ENCODE measurements around the gene HHIPL1.

The HHIPL1 gene

GRCh38 chr14:99685596-99685995 is 40.7 kb downstream of the HHIPL1 start:
- Histone ChIP-seq H3K27ac (ENCODE audit: low read depth, low read length, severe bottlenecking) (no peak overlapping the region), H3K4me3 (ENCODE audit: extremely low read depth, insufficient read depth, low read length, poor library complexity, severe bottlenecking) (no peak overlapping the region), H3K4me1 (ENCODE audit: control insufficient read depth, insufficient read depth, low read length, poor library complexity, severe bottlenecking) (no peaks in the 10 kb centered on the region), H3K36me3 (ENCODE audit: control insufficient read depth, insufficient read depth, low read length) (no peaks in the 10 kb centered on the region), H3K9me3 (ENCODE audit: control insufficient read depth, low read length) (no peaks in the 10 kb centered on the region)
- WGBS, 2 experiments (ENCODE audit: insufficient coverage in 2 of 2) = 86% methylated on average over 1 of the region's 1 CpG; no CpG with 5 or more reads in 1 of the 2 experiments

- WGBS, 2 experiments (ENCODE audit: insufficient coverage in 2 of 2) = 91 to 98% methylated on average over 5 to 7 of the region's 8 CpGs
Observed at GRCh38 chr14:99686557-99687283, 41.8 kb downstream of the HHIPL1 start.

DNA sequence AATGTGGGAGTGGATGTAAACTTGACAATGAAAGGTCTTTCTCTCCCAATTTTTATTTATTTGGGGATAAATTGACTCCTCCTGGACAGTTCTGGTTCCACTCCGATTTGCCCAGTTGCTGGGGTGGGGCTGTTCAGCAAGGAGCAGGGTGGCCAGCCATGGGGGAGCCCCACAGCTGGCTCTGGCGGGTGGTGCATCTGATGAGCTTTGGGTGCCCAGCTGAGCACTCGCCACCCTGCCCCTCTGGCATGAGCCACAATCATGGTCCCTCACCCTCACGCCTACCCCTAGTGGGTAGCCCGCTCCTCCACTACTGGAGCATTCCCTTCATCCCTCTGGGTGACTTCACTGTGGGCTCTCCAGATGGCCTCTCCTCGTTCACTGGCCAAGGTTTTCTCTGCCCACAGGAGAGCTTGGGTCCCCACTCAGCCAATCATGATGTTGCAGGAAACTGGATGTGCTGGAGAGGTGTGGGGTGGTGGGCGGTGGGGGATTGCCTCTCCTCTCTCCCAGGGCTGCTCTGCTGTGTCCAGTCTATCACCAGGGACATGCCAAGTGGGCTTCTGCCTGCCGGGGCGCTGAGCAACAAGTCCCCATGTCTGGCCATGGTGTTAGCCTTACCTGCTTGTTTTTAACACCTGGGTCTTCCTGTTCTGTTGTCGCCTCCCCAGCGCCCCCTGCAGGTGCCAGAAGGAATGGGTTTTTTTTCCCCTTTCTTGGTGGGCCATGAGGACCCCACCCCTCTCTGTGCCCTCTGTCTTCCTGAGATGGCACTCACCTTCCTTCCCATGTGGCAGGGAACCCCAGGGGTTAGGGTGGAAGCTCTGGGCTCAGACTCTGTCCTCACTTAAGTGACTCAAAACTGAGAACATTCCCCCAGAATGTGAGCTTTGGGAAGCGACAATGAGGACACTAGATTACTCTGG is 42.6 kb downstream of the HHIPL1 start:
- H3K9me3 ChIP-seq (ENCODE audit: control insufficient read depth, low read length) = no peaks in the 10 kb centered on the region
- H3K36me3 ChIP-seq (ENCODE audit: control insufficient read depth, insufficient read depth, low read length) = no peaks in the 10 kb centered on the region
- H3K4me3 ChIP-seq (ENCODE audit: extremely low read depth, insufficient read depth, low read length, poor library complexity, severe bottlenecking) = no peak overlapping the region
- H3K4me1 ChIP-seq (ENCODE audit: control insufficient read depth, insufficient read depth, low read length, poor library complexity, severe bottlenecking) = no peaks in the 10 kb centered on the region
- WGBS, 2 experiments (ENCODE audit: insufficient coverage in 2 of 2) = 56 to 77% methylated on average over 8 to 10 of the region's 12 CpGs
- H3K27ac ChIP-seq (ENCODE audit: low read depth, low read length, severe bottlenecking) = no peak overlapping the region

More at GRCh38 chr14:99686557-99687283, 41.8 kb downstream of the HHIPL1 start:
- Histone ChIP-seq H3K4me1 (ENCODE audit: control insufficient read depth, insufficient read depth, low read length, poor library complexity, severe bottlenecking) (no peaks in the 10 kb centered on the region), H3K4me3 (ENCODE audit: extremely low read depth, insufficient read depth, low read length, poor library complexity, severe bottlenecking) (no peak overlapping the region), H3K9me3 (ENCODE audit: control insufficient read depth, low read length) (no peaks in the 10 kb centered on the region), H3K27ac (ENCODE audit: low read depth, low read length, severe bottlenecking) (no peak overlapping the region), H3K36me3 (ENCODE audit: control insufficient read depth, insufficient read depth, low read length) (no peaks in the 10 kb centered on the region)

- no peak overlapping the region for H3K27ac ChIP-seq (ENCODE audit: low read depth, low read length, severe bottlenecking)
- no peaks in the 10 kb centered on the region for H3K9me3 ChIP-seq (ENCODE audit: control insufficient read depth, low read length)
- no peaks in the 10 kb centered on the region for H3K36me3 ChIP-seq (ENCODE audit: control insufficient read depth, insufficient read depth, low read length)
- no peak overlapping the region for H3K4me3 ChIP-seq (ENCODE audit: extremely low read depth, insufficient read depth, low read length, poor library complexity, severe bottlenecking)
- 67 to 73% methylated on average over 8 to 10 of the region's 10 CpGs for WGBS, 2 experiments (ENCODE audit: insufficient coverage in 2 of 2)
- no peaks in the 10 kb centered on the region for H3K4me1 ChIP-seq (ENCODE audit: control insufficient read depth, insufficient read depth, low read length, poor library complexity, severe bottlenecking)
Observed at GRCh38 chr14:99688210-99688581, 43.3 kb downstream of the HHIPL1 start.

- Histone ChIP-seq H3K9me3 (ENCODE audit: control insufficient read depth, low read length) (no peaks in the 10 kb centered on the region), H3K27ac (ENCODE audit: low read depth, low read length, severe bottlenecking) (no peak overlapping the region), H3K4me1 (ENCODE audit: control insufficient read depth, insufficient read depth, low read length, poor library complexity, severe bottlenecking) (no peaks in the 10 kb centered on the region), H3K36me3 (ENCODE audit: control insufficient read depth, insufficient read depth, low read length) (no peaks in the 10 kb centered on the region), H3K4me3 (ENCODE audit: extremely low read depth, insufficient read depth, low read length, poor library complexity, severe bottlenecking) (no peak overlapping the region)
- 89 to 95% methylated on average over 11 of the region's 11 CpGs for WGBS, 2 experiments (ENCODE audit: insufficient coverage in 2 of 2)
Observed at GRCh38 chr14:99688629-99689028, 43.7 kb downstream of the HHIPL1 start.

DNA sequence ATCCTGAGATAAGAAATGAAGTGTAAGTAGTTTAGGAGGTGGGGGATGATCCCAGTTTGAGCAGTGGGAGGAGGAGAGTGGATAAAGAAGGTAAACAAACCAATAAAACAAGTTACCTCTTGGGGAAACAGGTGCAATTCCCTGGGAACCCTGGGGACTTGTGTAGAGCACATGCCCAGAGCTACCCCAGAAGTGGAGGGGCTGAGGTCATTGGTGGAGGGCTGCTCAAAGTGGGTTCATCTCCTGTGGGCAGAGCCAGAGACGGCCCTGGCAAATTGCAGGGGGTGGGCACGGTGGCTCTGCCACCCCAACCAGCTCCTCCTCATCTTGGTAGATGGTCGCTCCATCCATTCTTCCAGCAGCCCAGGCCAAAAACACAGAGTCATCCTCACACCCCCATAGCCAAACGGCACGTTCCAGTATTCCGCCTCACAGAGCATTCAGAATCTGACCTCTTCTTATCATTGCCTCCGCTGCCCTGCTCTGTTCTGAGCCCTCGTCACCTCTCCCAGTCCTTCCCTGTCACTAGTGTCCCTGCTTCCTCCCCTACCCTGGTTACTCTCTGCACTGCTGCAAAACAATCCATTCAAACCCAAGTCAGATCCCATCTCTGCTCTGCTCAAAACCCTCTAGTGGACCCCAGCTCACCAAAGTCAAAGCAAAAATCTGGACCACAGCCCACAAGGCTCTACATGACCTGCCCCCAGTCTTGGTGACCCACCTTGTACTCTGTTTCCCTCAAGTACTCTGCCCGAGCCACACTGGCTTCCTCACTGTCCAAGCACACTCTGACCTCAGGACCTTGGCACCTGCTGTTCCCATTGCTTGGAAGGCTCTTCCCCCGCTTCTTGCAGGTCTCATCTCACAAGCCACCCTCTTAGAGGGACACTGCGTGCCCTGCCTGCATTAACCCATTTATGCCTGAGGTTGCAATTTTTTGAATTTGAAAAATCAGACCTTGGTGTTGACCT is 44.6 kb downstream of the HHIPL1 start:
- 84 to 85% methylated on average over 10 to 11 of the region's 11 CpGs for WGBS, 2 experiments (ENCODE audit: insufficient coverage in 2 of 2)
- Histone ChIP-seq H3K9me3 (ENCODE audit: control insufficient read depth, low read length) (no peaks in the 10 kb centered on the region), H3K27ac (ENCODE audit: low read depth, low read length, severe bottlenecking) (no peak overlapping the region), H3K36me3 (ENCODE audit: control insufficient read depth, insufficient read depth, low read length) (no peaks in the 10 kb centered on the region), H3K4me3 (ENCODE audit: extremely low read depth, insufficient read depth, low read length, poor library complexity, severe bottlenecking) (no peak overlapping the region), H3K4me1 (ENCODE audit: control insufficient read depth, insufficient read depth, low read length, poor library complexity, severe bottlenecking) (no peaks in the 10 kb centered on the region)

DNA sequence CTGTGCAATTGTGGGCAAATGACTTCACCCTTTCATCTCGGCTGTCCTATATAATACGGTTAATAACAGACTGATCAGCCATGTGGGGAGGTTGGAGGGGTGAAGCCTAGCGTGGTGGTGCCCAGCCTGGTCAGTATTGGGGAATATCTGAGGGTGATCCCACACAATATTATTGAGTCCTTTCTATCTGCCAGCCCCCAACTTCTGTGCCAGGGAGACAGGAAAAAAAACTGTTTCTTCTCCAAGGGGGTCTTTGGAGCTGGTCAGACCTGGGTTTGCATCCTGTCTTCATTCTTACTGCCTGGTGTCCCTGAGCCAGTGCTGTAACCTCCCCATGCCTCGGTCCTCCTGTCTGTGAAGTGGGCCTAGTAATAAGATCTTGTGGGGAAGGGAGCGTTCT is 45.7 kb downstream of the HHIPL1 start:
- no peaks in the 10 kb centered on the region for H3K36me3 ChIP-seq (ENCODE audit: control insufficient read depth, insufficient read depth, low read length)
- H3K4me3 ChIP-seq (ENCODE audit: extremely low read depth, insufficient read depth, low read length, poor library complexity, severe bottlenecking) = no peak overlapping the region
- H3K9me3 ChIP-seq (ENCODE audit: control insufficient read depth, low read length) = no peaks in the 10 kb centered on the region
- WGBS, 2 experiments (ENCODE audit: insufficient coverage in 2 of 2) = 83 to 100% methylated on average over 2 of the region's 5 CpGs
- no peak overlapping the region for H3K27ac ChIP-seq (ENCODE audit: low read depth, low read length, severe bottlenecking)
- H3K4me1 ChIP-seq (ENCODE audit: control insufficient read depth, insufficient read depth, low read length, poor library complexity, severe bottlenecking) = no peaks in the 10 kb centered on the region

GRCh38 chr14:99691111-99691885 is 46.4 kb downstream of the HHIPL1 start:
- H3K36me3 ChIP-seq (ENCODE audit: control insufficient read depth, insufficient read depth, low read length) = no peaks in the 10 kb centered on the region
- 92 to 94% methylated on average over 10 to 12 of the region's 13 CpGs for WGBS, 2 experiments (ENCODE audit: insufficient coverage in 2 of 2)
- H3K9me3 ChIP-seq (ENCODE audit: control insufficient read depth, low read length) = no peaks in the 10 kb centered on the region
- H3K4me1 ChIP-seq (ENCODE audit: control insufficient read depth, insufficient read depth, low read length, poor library complexity, severe bottlenecking) = no peaks in the 10 kb centered on the region
- H3K27ac ChIP-seq (ENCODE audit: low read depth, low read length, severe bottlenecking) = no peak overlapping the region
- H3K4me3 ChIP-seq (ENCODE audit: extremely low read depth, insufficient read depth, low read length, poor library complexity, severe bottlenecking) = no peak overlapping the region

- H3K4me3 ChIP-seq (ENCODE audit: extremely low read depth, insufficient read depth, low read length, poor library complexity, severe bottlenecking) = no peak overlapping the region
- H3K27ac ChIP-seq (ENCODE audit: low read depth, low read length, severe bottlenecking) = no peak overlapping the region
- 40 to 50% methylated on average over 2 of the region's 3 CpGs for WGBS, 2 experiments (ENCODE audit: insufficient coverage in 2 of 2)
- no peaks in the 10 kb centered on the region for H3K4me1 ChIP-seq (ENCODE audit: control insufficient read depth, insufficient read depth, low read length, poor library complexity, severe bottlenecking)
- H3K36me3 ChIP-seq (ENCODE audit: control insufficient read depth, insufficient read depth, low read length) = no peaks in the 10 kb centered on the region
- H3K9me3 ChIP-seq (ENCODE audit: control insufficient read depth, low read length) = no peaks in the 10 kb centered on the region
Observed at GRCh38 chr14:99693918-99694317, 49.0 kb downstream of the HHIPL1 start.

- WGBS, 2 experiments (ENCODE audit: insufficient coverage in 2 of 2) = 70 to 72% methylated on average over 3 of the region's 4 CpGs
- no peaks in the 10 kb centered on the region for H3K4me1 ChIP-seq (ENCODE audit: control insufficient read depth, insufficient read depth, low read length, poor library complexity, severe bottlenecking)
- no peak overlapping the region for H3K4me3 ChIP-seq (ENCODE audit: extremely low read depth, insufficient read depth, low read length, poor library complexity, severe bottlenecking)
- no peaks in the 10 kb centered on the region for H3K9me3 ChIP-seq (ENCODE audit: control insufficient read depth, low read length)
- no peak overlapping the region for H3K27ac ChIP-seq (ENCODE audit: low read depth, low read length, severe bottlenecking)
- no peaks in the 10 kb centered on the region for H3K36me3 ChIP-seq (ENCODE audit: control insufficient read depth, insufficient read depth, low read length)
Observed at GRCh38 chr14:99696929-99697328, 52.0 kb downstream of the HHIPL1 start.

Data from mesodermal cell (in vitro differentiated cells).